ENCODE results near the gene SINHCAF.

Gene SINHCAF

DNA sequence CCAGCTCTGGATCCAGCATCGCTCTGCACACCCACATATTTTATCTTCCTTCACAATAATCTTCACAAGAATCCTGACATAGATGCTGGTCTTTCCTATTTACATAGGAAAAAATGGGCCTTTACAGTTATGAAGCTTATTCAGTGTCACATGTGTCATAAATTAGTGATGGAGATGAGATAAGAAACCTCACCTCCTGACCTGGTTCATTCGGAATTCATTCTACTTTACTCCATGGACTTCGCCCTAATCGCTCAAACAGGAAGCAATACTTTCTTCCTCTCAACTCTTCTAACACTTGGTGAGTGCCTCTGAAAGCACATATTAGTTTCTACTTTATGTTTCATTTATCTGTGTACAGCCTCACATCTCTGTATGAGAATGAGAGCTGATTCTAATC lies 12.0 kb upstream of the SINHCAF start:
- DNase-seq (ENCODE audit: low read depth, low spot score), result no peak

DNA sequence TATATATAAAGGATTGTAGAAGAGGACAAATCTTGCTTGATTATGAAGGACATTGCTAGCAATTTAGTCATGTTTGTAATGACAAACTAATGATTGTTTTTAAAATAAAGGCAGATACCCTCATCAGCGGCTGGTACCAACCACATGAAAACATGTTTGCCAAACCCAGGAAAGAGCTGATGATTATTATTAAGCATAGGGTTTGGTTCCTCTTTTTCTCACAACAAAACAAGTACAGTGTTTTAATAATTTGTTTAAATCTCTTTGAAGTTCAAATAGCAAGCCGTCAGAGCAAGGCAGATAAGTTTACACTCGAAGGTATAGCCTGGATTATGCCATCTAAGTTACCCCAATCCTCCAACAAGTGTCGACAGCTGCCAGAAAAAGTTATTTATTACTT lies 5.3 kb upstream of the SINHCAF start:
- DNase-seq (ENCODE audit: low read depth, low spot score), result no peak

DNA sequence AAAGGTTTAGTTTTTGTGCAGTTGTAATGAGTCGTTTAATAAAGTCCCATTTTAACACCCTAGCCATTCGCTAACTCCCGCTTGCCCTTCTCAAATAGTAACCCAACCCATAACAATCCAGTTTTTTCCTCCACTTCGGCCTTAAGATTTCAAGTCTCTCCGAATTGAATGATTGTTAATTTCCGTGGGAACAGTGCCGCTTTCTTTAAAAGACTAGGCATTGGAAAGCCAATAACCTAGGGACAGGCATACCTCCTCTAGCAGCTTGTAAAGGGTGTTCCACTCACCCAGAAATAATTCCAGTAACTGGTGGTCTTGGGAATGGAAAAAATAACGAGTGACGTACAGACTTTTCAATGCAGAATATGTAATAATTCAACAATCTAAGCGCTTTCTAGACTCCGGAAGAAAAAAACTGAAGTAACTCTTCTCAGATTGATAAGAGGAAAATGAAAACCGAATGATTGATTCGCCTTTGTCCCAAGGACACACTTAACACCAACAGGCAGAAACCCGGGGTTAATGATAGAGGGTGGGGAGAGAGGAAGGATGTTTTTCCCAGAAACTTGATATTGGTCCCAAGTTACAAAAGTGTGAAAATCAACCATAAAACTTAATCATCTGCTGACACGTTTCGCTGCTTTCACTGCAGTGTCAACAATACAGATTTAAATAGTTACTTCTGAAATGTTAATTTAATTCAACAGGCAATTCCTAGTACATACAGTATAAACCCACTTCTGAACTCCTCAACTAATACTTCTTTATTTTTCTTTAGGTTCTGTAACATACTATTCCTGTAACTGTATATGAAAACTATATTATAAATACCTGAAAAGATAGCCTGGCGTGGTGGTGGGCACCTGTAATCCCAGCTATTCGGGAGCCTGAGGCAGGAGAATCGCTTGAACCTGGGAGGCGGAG lies 1.0 kb upstream of the SINHCAF start:
- DNase-seq (ENCODE audit: low read depth, low spot score), result no peak

GRCh38 chr12:31325524-31325875 lies 450 bp downstream of the SINHCAF start:
- DNase-seq (ENCODE audit: low read depth, low spot score), result no peak

- DNase-seq (ENCODE audit: low read depth, low spot score), result no peak
Observed at GRCh38 chr12:31324845-31325523, 966 bp downstream of the SINHCAF start.

- no peak for DNase-seq (ENCODE audit: low read depth, low spot score)
Observed at GRCh38 chr12:31324116-31324844, 1.7 kb downstream of the SINHCAF start.

DNA sequence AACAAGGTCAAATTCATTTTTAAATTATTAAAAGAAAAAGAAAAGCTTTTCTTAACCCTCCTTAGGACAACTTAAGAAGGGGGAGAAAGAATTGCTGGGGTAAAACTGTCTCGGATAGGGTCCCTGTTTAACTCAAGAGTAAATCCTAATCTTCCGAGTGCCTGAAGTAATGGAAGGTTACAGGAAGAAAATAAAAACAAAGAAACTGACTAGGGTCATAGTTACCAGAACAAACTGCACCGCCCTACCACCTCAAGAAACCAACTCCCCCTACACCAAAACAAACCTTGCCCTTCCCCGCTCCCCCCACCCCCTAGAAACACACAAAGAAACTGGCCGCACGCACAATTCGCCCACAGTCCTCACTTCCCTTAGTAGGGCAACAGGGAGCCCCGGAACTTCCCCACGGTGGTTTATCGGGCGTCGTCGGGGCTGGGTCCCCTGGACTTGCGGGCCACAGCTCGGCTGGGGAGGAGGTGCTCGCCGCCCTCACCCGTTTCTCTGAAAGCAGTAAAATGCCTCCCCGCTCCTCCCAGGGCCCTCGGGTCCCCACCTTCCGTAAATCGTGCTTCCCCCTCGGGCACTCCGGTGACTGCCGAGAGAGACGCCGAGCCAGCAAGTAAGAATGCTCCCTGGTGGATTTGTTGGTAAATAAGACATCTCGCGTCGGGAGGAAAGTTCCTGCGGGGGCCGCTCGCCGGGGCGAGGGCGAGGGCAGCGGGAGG lies 2.4 kb downstream of the SINHCAF start:
- DNase-seq (ENCODE audit: low read depth, low spot score), result no peak

DNA sequence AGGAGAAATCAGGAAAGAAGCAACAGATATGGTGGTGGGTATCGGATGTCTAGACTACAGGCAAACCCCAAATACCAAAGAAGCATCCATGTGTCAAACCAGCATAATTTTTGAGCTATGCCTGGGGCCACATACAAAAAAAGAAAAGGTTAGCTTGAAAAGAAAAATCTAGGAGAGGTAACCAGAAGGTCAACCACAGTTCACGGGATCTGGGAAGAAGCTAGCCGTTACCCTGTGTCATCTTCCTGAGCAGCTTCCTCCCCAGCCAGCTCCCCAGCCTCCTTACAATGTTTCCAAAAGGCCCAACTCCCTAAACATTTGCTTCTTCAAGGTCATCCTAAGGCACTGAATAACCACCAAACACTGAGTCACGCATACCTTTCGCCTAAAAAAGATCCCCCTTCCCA lies 3.1 kb downstream of the SINHCAF start:
- DNase-seq (ENCODE audit: low read depth, low spot score), result no peak

DNA sequence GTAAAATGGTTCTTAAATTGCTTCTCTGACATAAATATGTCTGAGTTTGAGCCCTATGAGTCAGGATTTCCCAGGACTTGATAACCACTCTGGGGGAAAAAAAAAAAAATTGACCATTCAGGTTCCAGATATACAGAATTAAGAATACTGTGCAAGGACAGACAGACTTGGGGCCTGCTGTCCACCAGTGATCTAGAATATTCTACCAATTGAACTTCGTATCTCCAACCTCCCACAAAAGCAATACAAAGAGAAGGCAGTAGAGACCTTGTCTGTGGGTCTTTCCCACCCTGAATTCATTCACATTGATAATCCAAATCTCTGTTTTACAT lies 4.1 kb downstream of the SINHCAF start:
- no peak for DNase-seq (ENCODE audit: low read depth, low spot score)

DNA sequence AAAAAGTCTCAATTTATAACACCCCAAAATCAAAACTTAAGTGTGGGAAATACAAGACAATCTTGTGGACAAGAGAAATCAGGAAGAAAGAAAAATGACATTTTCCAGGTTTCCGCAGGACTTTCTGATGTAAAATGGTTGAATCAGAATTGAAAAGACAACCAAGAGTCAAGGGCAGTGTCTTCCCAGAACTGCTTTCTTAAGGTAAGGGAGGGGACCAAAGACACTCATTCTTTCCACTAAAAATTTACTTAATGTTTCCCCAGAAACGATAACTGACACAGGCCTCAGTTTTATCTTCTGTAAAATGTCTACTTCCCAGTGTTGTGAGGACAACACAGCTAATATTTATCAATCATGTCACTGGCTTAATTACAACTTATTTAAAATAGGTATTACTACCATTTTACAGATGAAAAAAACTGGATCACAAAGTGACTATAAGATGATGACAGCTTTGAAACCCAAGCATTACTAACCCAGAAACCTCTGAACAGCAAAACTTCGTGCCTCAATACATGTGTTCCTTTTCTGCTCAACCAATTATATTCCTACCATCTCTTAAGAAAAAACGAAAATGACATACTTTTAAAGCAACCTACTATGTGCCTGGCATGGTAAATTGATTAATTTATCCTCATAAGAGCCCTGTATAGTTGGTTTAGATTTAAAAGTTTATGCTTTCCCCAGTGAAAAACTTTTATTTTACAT lies 4.6 kb downstream of the SINHCAF start:
- no peak for DNase-seq (ENCODE audit: low read depth, low spot score)

- DNase-seq (ENCODE audit: low read depth, low spot score), result no peak
Observed at GRCh38 chr12:31318657-31319269, 7.2 kb downstream of the SINHCAF start.

- no peak for DNase-seq (ENCODE audit: low read depth, low spot score)
Observed at GRCh38 chr12:31317471-31318395, 8.2 kb downstream of the SINHCAF start.

DNA sequence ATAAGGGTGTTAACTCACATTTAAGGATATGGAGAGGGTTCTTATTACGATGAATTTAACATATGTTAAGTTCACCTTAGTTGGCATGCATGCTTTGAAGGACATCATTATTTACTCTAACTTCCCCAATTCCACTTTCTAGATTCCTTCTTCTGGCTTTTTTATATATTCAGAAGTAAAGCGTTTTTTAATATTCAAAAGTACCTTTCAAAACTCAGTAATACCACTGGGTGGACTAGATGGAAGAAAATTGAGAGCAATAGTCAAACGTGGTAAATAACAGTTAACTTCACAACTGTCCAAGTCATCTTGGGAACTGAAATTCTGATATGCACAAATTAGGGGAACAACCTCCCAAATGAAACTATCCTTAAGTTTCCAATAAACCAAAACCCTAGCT lies 9.1 kb downstream of the SINHCAF start:
- DNase-seq (ENCODE audit: low read depth, low spot score), result no peak

DNA sequence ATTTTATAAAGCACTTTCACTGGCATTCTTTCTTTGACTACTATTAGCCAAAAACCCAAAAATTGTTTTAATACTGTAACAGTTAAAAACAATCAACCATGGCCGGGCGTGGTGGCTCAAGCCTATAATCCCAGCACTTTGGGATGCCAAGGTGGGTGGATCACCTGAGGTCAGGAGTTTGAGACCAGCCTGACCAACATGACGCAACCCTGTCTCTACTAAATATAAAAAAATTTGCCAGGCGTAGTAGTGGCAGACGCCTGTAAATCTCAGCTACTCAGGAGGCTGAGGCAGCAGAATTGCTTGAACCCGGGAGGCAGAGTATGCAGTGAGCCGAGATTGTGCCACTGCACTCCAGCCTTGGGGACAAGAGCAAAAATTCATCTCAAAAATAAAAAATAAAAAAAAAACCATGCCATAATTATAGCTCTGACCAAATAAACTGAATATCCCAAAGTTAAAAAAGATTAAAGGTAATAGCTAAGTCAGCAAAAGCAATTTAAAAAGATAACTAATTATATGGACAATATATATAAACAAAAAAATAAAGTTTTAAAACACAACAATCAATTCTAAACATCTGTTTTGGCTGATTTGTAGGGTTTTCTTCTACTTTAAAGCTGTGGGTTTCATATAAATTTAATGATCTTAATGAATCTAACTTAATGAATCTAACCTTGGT lies 10.0 kb downstream of the SINHCAF start:
- no peak for DNase-seq (ENCODE audit: low read depth, low spot score)

DNA sequence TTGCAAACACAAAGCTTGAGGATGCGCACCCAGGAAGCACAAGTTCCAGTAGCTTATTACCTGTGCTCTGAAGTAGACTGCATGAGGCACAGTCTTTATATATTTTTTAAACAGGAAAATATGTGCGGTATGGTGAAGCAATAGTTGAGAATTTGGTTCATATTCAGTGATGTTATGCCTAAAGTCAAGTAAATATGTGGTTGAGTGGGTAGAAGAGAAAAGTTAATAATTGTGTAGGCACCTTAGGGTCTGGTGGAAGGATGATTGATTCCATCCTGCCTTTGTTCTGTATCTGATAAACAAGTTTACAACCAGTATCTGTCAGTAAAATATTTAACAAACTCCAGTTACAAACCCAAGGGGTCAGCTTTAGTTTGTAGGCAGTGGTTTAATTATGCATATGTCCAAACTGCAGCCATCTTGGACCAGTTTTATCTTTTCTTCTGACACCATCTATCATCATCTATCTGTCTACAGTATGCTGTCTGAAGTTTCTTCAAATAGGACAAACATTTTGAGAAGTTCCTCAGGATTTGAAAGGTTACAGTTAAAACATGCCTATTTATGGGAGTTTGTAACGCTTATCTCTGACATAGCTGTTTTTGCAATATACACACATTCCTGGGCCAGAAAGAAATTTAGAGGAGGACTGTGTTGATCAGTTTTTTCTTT lies 10.8 kb downstream of the SINHCAF start:
- no peak for DNase-seq (ENCODE audit: low read depth, low spot score)

- no peak for DNase-seq (ENCODE audit: low read depth, low spot score)
Observed at GRCh38 chr12:31312431-31312830, 13.5 kb downstream of the SINHCAF start.

- no peak for DNase-seq (ENCODE audit: low read depth, low spot score)
Observed at GRCh38 chr12:31311634-31312258, 14.2 kb downstream of the SINHCAF start.

- no peak for DNase-seq (ENCODE audit: low read depth, low spot score)
Observed at GRCh38 chr12:31310488-31310887, 15.5 kb downstream of the SINHCAF start.

All from iPS DF 19.7 (cell line).